ENCODE results near the gene CAMK2G. TPM values are rescaled to one million over a fixed set of nuclear protein-coding genes. Genes with fewer than 3 reads are reported as not detected.
"Not testable (repeated sequence)": the region's sequence is repeated elsewhere in the genome, so short reads cannot be mapped to it uniquely, and the experiment has no call there.

The CAMK2G gene
- total RNA-seq, 1 donor from 2014 or later: 25.7 TPM

DNA sequence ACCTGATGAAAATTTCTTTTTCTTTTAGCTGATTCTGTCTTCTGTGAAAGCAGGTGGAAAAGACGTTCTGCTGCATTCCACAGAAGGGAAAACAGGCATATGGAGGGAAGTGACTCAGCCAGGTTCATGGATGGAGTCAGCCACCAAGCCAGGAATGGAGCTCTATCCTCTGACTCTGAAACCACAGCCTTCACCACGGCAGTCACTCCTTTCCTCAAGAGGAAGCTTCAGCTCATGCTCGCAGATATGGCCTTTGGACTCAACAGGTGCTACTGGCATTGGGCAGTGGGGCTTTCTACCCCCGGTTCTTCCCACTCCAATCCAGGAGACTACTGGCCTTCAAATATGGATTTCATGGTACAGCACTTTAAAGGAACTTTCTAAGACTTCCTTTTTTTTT is 25.1 kb upstream of the CAMK2G start:
- Mint-ChIP-seq H3K27ac (ENCODE audit: unreplicated experiment) (no peak overlapping the region), H3K27me3 (ENCODE audit: low read depth) (no peaks in the 10 kb centered on the region), H3K4me1 (no peaks in the 10 kb centered on the region), H3K4me3 (no peak overlapping the region), H3K9me3 (no peaks in the 10 kb centered on the region), H3K36me3 (ENCODE audit: low read depth) (no peaks in the 10 kb centered on the region)
- DNase-seq (ENCODE audit: low read depth, low spot score): no peak
- no peak for TF ChIP-seq CTCF (conservative IDR thresholded peaks at IDR 0.05)

DNA sequence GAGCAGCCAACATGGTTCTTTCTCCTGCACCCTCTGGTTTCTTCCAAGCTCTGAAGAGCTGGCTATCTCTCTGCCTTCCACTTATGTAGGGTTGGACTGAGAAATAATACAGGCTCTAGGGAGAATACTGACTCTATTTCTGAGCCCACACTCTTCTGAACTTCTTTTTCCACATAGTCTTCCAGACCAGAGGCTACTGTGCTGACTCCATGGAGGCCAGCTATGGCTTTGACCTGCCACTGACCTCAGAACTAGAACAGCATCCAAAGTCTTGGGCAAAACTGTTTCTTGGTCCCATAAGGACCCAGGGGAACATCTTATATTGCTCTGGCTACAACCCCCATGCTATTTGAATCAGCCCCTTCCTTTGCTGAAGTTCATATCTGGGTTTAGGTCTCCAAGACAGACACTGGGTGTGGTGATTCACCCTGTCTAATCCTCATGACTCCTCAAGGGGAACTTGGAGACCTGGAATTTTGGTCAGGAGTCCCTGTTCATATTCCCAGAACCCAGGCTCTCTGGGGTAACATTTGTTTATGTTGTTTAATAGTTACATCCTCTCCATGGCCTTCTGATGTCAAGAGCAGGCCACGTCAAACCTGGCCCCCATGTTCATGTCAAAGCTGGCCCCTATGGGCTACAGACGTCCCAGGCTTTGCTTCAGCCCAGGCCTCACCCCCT is 24.5 kb upstream of the CAMK2G start:
- Mint-ChIP-seq H3K4me1 (no peaks in the 10 kb centered on the region), H3K27me3 (ENCODE audit: low read depth) (no peaks in the 10 kb centered on the region), H3K9me3 (no peaks in the 10 kb centered on the region), H3K27ac (ENCODE audit: unreplicated experiment) (no peak overlapping the region), H3K4me3 (no peak overlapping the region), H3K36me3 (ENCODE audit: low read depth) (no peaks in the 10 kb centered on the region)
- no peak for TF ChIP-seq CTCF (conservative IDR thresholded peaks at IDR 0.05)
- no peak for DNase-seq (ENCODE audit: low read depth, low spot score)

DNA sequence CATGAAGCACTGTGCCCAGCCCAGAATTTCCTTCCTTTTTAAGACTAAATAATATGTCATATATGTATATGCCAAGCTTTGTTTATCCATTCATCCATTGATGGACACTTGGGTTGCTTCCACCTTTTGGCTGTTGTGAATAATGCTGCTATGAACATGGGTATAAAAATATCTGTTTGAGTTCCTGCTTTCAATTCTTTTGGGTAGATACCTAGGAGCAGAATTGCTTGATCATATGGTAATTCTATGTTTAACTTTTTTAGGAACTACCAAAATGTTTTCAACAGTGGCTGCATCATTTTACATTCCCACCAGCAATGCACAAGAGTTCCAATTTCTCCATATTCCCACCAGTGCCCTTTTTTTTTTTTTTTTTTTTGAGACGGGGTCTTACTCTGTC is 23.3 kb upstream of the CAMK2G start:
- Mint-ChIP-seq H3K36me3 (ENCODE audit: low read depth) (no peaks in the 10 kb centered on the region), H3K27me3 (ENCODE audit: low read depth) (no peaks in the 10 kb centered on the region), H3K27ac (ENCODE audit: unreplicated experiment) (no peak overlapping the region), H3K9me3 (no peaks in the 10 kb centered on the region), H3K4me1 (peaks cover 11% of the 10 kb centered on the region), H3K4me3 (no peak overlapping the region)
- no peak for DNase-seq (ENCODE audit: low read depth, low spot score)
- no peak for TF ChIP-seq CTCF (conservative IDR thresholded peaks at IDR 0.05)

GRCh38 chr10:73895381-73895780 is 21.0 kb upstream of the CAMK2G start:
- not testable (repeated sequence) for H3K27ac Mint-ChIP-seq (ENCODE audit: unreplicated experiment); H3K4me3 Mint-ChIP-seq; H3K9me3 Mint-ChIP-seq; H3K36me3 Mint-ChIP-seq (ENCODE audit: low read depth); DNase-seq (ENCODE audit: low read depth, low spot score); H3K27me3 Mint-ChIP-seq (ENCODE audit: low read depth)
- H3K4me1 Mint-ChIP-seq: peaks cover 22% of the 10 kb centered on the region

DNA sequence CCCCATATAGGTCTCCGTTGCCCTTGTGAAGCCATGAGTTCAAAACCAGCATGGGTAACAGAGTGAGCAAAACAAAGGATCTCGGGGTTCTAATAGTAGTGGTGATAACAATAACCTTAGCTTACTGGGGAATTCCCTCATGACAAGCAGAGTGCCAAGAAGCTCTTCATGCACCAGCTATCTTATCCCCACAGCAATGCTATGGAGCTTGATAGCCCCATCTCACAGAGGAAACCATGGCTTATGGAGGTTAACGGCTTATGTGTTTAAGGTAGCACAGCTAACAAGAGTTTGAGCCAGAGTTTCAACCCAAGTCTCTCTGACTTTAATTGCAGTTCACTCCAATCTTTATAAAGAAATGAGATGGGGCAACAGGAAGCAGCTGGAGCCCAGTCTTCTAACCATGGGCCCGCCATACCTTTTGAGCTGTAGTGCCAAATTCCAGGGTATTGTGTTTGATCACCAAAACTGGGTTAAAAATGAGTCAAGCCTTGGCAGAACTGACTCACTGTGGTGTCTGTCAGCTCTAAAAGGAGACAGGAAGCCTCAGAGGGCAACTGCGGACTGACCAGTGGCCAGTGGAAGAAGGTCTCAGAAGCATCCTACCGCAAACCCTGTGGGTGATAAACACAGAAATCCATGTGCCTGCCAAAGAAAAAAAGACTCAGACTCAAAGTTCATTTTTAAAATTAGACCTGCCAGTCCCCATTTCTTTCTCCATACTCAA is 20.1 kb upstream of the CAMK2G start:
- no peak overlapping the region for H3K27ac Mint-ChIP-seq (ENCODE audit: unreplicated experiment)
- TF ChIP-seq CTCF (conservative IDR thresholded peaks at IDR 0.05): no peak
- no peak for DNase-seq (ENCODE audit: low read depth, low spot score)

DNA sequence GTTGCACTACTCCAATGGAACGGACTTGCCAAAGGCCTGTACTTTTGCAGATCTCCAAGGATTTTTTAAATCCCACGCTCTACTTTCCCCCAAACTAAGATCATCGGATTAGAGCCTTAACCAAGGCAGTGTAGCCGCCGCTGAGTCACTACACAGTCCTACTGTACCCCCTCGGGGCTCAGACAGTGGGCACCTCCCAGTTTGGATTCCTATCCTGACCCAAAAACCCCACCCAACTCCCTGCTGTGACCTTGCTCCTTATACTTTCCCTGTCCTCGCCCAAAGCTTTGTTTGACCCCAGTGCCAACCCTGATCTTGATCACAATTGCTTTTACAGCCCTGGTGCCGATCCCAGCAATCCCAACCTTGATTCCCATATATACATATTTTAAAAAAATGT is 19.1 kb upstream of the CAMK2G start:
- no peaks in the 10 kb centered on the region for H3K27me3 Mint-ChIP-seq (ENCODE audit: low read depth)
- peak overlapping the region; percentile 57 for H3K27ac Mint-ChIP-seq (ENCODE audit: unreplicated experiment)
- DNase-seq (ENCODE audit: low read depth, low spot score): no peak
- no peak for TF ChIP-seq CTCF (conservative IDR thresholded peaks at IDR 0.05)
- H3K36me3 Mint-ChIP-seq (ENCODE audit: low read depth): no peaks in the 10 kb centered on the region
- no peak overlapping the region for H3K4me3 Mint-ChIP-seq
- H3K4me1 Mint-ChIP-seq: peaks cover 22% of the 10 kb centered on the region
- H3K9me3 Mint-ChIP-seq: no peaks in the 10 kb centered on the region

More for the DNA sequence above, 20.1 kb upstream of the CAMK2G start:
- H3K36me3 Mint-ChIP-seq (ENCODE audit: low read depth): no peaks in the 10 kb centered on the region
- H3K4me1 Mint-ChIP-seq: peaks cover 22% of the 10 kb centered on the region
- H3K27me3 Mint-ChIP-seq (ENCODE audit: low read depth): no peaks in the 10 kb centered on the region
- H3K9me3 Mint-ChIP-seq: no peaks in the 10 kb centered on the region
- no peak overlapping the region for H3K4me3 Mint-ChIP-seq
